HepG2 (cell line): ENCODE results near the gene DCLRE1C. TPM values are rescaled to one million over a fixed set of nuclear protein-coding genes. Genes with fewer than 3 reads are reported as not detected.
"Not testable (repeated sequence)": the region's sequence is repeated elsewhere in the genome, so short reads cannot be mapped to it uniquely, and the experiment has no call there.

ENCODE experiments used
- ATAC-seq: fragments of 200-7000 bp; cut with Tn5 transposase; 3 replicates; pipeline ENCODE4 v1.9.1; 2020; ENCODE audit warnings: mild to moderate bottlenecking, moderate library complexity
- BruUV-seq: library from RNA; stranded (reverse); fragments of 400-500 nt; replicated peaks from 2 replicates; lab custom pipeline; 2021; lab: Mats Ljungman, UMichigan
- CTCF ChIA-PET: fragments of 300-600 bp; formaldehyde crosslinking; extraction: SDS; loops from one replicate; lab custom pipeline; 2021; ENCODE audit warnings: low total read pairs, inconsistent platforms, low intra/inter-chr PET ratio; lab: Yijun Ruan, JAX
- POLR2A ChIA-PET: fragments of 350-600 bp; sonication (Branson Sonifier 250); formaldehyde crosslinking; loops from one replicate; lab custom pipeline; 2020; ENCODE audit warnings: antibody characterized with exemption, inconsistent platforms; lab: Yijun Ruan, JAX
- DNase-seq: peaks from one replicate; pipeline ENCODE4 v3.0.0-alpha.2; 2015; ENCODE audit warnings: low spot score
- FAIRE-seq: peaks from 3 replicates; lab custom pipeline; 2011; peaks lifted over from hg19 to GRCh38; lab: Jason Lieb, UNC
- H2AFZ ChIP-seq: one replicate; pipeline ENCODE4 v1.6.1; 2011; ENCODE audit warnings: low read length, inconsistent platforms
- H3K27ac ChIP-seq: fragments of 300-600 bp; 3 replicates; pipeline ENCODE4 v1.8.0; 2011; ENCODE audit warnings: mixed run types, mild to moderate bottlenecking, mixed read lengths, low read length, inconsistent platforms; ENCODE audit not compliant: insufficient read depth; ENCODE audit errors: extremely low read length
- H3K27me3 ChIP-seq, 2 experiments: fragments of 200-600 bp in 1 of 2; 2 replicates in 1 of 2; 3 replicates in 1 of 2; pipeline versions ENCODE4 v1.6.0 to v1.8.0; 2011; ENCODE audit warnings: low read length in 2 of 2, mild to moderate bottlenecking in 2 of 2, moderate library complexity in 2 of 2, inconsistent platforms in 1 of 2; ENCODE audit not compliant: insufficient read depth in 2 of 2, control insufficient read depth in 1 of 2
- H3K36me3 ChIP-seq, 2 experiments: fragments of 200-600 bp in 1 of 2; replicated peaks in 1 of 2; 2 replicates in 1 of 2; 3 replicates in 1 of 2; pipeline versions ENCODE4 v1.5.1 to v1.8.0; 2011; ENCODE audit warnings: low read length in 2 of 2, inconsistent platforms in 1 of 2; ENCODE audit not compliant: insufficient read depth in 2 of 2, control insufficient read depth in 1 of 2
- H3K4me1 ChIP-seq: 2 replicates; pipeline ENCODE4 v1.5.1; 2012; ENCODE audit warnings: low read length, inconsistent platforms; ENCODE audit not compliant: insufficient read depth
- H3K4me2 ChIP-seq: 2 replicates; pipeline ENCODE4 v1.6.0; 2011; ENCODE audit warnings: low read depth, low read length, inconsistent platforms
- H3K4me3 ChIP-seq, 3 experiments: fragments of 200-600 bp in 1 of 3; sonication (generic), shearing (Covaris generic) in 1 of 3; replicated peaks in 1 of 3; 2 replicates each; pipeline ENCODE4 v1.5.1; 2011 to 2016; ENCODE audit warnings: low read length in 3 of 3, inconsistent platforms in 2 of 3, low read depth in 2 of 3, mild to moderate bottlenecking in 2 of 3, control low read depth in 1 of 3, mixed read lengths in 1 of 3; ENCODE audit not compliant: insufficient read depth in 1 of 3
- H3K79me2 ChIP-seq: one replicate; pipeline ENCODE4 v1.6.1; 2011; ENCODE audit warnings: low read length, inconsistent platforms; ENCODE audit not compliant: insufficient read depth
- H3K9ac ChIP-seq: 2 replicates; pipeline ENCODE4 v1.6.0; 2011; ENCODE audit warnings: mild to moderate bottlenecking, low read depth, low read length, inconsistent platforms; ENCODE audit not compliant: insufficient read depth
- H3K9me3 ChIP-seq: 2 replicates; pipeline ENCODE4 v1.5.1; 2012; ENCODE audit warnings: mild to moderate bottlenecking, low read length
- H4K20me1 ChIP-seq: 2 replicates; pipeline ENCODE4 v1.6.0; 2011; ENCODE audit warnings: inconsistent platforms, mild to moderate bottlenecking, low read length, moderate library complexity; ENCODE audit not compliant: insufficient read depth
- ASH2L ChIP-seq: fragments of 300-600, 200-600 bp; sonication (generic); IDR thresholded peaks from 2 replicates; pipeline ENCODE4 v1.7.0; 2017; ENCODE audit warnings: low read depth, mild to moderate bottlenecking, moderate library complexity, mixed read lengths, low read length; ENCODE audit not compliant: insufficient read length
- RFXANK ChIP-seq: IDR thresholded peaks from 2 replicates; pipeline ENCODE4 v1.6.1; 2016
- ZNF335 ChIP-seq: sonication (generic); formaldehyde crosslinking; IDR thresholded peaks from 2 replicates; pipeline ENCODE4 v1.4.0; 2020; ENCODE audit warnings: missing genetic modification reagents
- WGBS: methylation state at CpG from one replicate; pipeline ENCODE4 v1.1.6; 2017; ENCODE audit warnings: low lambda C conversion rate; 5-methylcytosine and 5-hydroxymethylcytosine counted together
- in situ Hi-C: cut with HindIII; loops from 2 replicates; pipeline ENCODE4 v1.10.0; 2017; ENCODE audit warnings: low pct_unique_long_range_greater_than_20kb; ENCODE audit not compliant: extremely low pct_ligation_motif_present
- intact Hi-C: fragments of 100-400 bp; cut with micrococcal nuclease; formaldehyde crosslinking; loops from one replicate; pipeline ENCODE4 v1.10.0; 2022; ENCODE audit not compliant: unreplicated experiment
- polyA plus RNA-seq, 8 experiments: library from polyadenylated mRNA; depleted of rRNA in 3 of 8; stranded (reverse) in 7 of 8; unstranded in 1 of 8; fragments of >200 nt; fragmentation: Illumina TruSeq in 4 of 8; extraction: Trizol in 4 of 8; gene quantifications; 2 replicates each; pipeline versions ENCODE4 v1.2.1 to v1.2.3, GENCODE V29; 2011 to 2016; ENCODE audit warnings: low read depth in 4 of 8, missing spikeins in 1 of 8, mixed read lengths in 1 of 8; ENCODE audit not compliant: insufficient read depth in 1 of 8
- total RNA-seq, 5 experiments: library from RNA; depleted of rRNA; stranded (reverse); fragments of >200 nt; fragmentation: Illumina TruSeq; extraction: Trizol; gene quantifications; 2 replicates each; pipeline ENCODE4 v1.2.3, GENCODE V29; 2016; ENCODE audit warnings: low read depth in 1 of 5
- TF ChIP-seq, protein P1 (sequence below): sonication (generic); formaldehyde crosslinking; IDR thresholded peaks from 2 replicates; pipeline ENCODE4 v1.4.0; 2020; ENCODE audit warnings: missing genetic modification reagents

Gene DCLRE1C
- total and polyA plus RNA-seq, 2 of the 13 experiments (the other 11 are each of a cell fraction or from before 2014, with no cell fraction given): 3.0 to 10.3 TPM

GRCh38 chr10:14909101-14909500 lies 44.8 kb downstream of the DCLRE1C start:
- DNase-seq: no peak
- peaks cover 6 to 48% of the 10 kb centered on the region in 2 experiments; a peak in 4 of 5 replicates for H3K36me3 ChIP-seq
- no TSS peak for BruUV-seq
- H3K4me1 ChIP-seq: no peaks in the 10 kb centered on the region
- H3K9ac ChIP-seq: no peak overlapping the region
- no peak overlapping the region for H3K27ac ChIP-seq
- H3K9me3 ChIP-seq: no peaks in the 10 kb centered on the region
- FAIRE-seq: no peak
- no peaks in the 10 kb centered on the region for H3K27me3 ChIP-seq
- ChIA-PET POLR2A (no interaction called here), CTCF (no interaction called here)
- H3K4me2 ChIP-seq: no peak overlapping the region
- intact Hi-C loops (no loop called here), in situ Hi-C loops (no loop called here)
- no peak overlapping the region for H3K4me3 ChIP-seq
- no peak for ATAC-seq
- H4K20me1 ChIP-seq: no peaks in the 10 kb centered on the region
- H3K79me2 ChIP-seq: no peaks in the 10 kb centered on the region
- H2AFZ ChIP-seq: no peak overlapping the region
- 79% methylated on average over 2 of the region's 2 CpGs for WGBS
- TF ChIP-seq ZNF335: no peak
- TF ChIP-seq RFXANK (CRISPR knock-in tag): no peak
- no peak for TF ChIP-seq ASH2L
- TF ChIP-seq, protein P1, sequence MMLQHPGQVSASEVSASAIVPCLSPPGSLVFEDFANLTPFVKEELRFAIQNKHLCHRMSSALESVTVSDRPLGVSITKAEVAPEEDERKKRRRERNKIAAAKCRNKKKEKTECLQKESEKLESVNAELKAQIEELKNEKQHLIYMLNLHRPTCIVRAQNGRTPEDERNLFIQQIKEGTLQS (CRISPR knock-in tag): no peak
- TF ChIP-seq, all 625 proteins: peak for 0

GRCh38 chr10:14907591-14907990 lies 46.3 kb downstream of the DCLRE1C start:
- FAIRE-seq, H2AFZ ChIP-seq, H3K27me3 ChIP-seq, H3K27ac ChIP-seq, H3K9me3 ChIP-seq, DNase-seq, intact Hi-C loops, BruUV-seq, in situ Hi-C loops, ATAC-seq, CTCF ChIA-PET, H3K4me1 ChIP-seq, H3K4me2 ChIP-seq, H3K9ac ChIP-seq, H4K20me1 ChIP-seq, POLR2A ChIA-PET, H3K79me2 ChIP-seq, H3K4me3 ChIP-seq: not testable (repeated sequence)
- 98% methylated on average over 4 of the region's 4 CpGs for WGBS
- H3K36me3 ChIP-seq: peaks cover 6 to 49% of the 10 kb centered on the region in 2 experiments; a peak in 4 of 5 replicates
